Body of pancreas (tissue), 4 donors: ENCODE measurements around the gene SUGP2.

Experiments used
- CTCF ChIP-seq, 7 experiments: fragments of 450-650 bp in 4 of 7; fragments of 200-600 bp in 3 of 7; sonication (generic) in 3 of 7; IDR thresholded peaks; one replicate each; pipeline ENCODE4 v1.5.1; 2016 to 2019; ENCODE audit warnings: antibody characterized with exemption in 7 of 7
- POLR2A ChIP-seq, 3 donors: fragments of 450-650 bp; IDR thresholded peaks; one replicate each; pipeline ENCODE4 v1.6.1; 2016; ENCODE audit warnings: antibody characterized with exemption in 3 of 3, mild to moderate bottlenecking in 2 of 3

- TF ChIP-seq CTCF (IDR thresholded peaks at IDR 0.05) (no peak), POLR2A (IDR thresholded peaks at IDR 0.05) (no peak)
Observed at GRCh38 chr19:18999896-19000620, 33.3 kb downstream of the SUGP2 start.
